Activated CD8-positive, alpha-beta memory T cell treated with anti-CD3 and anti-CD28 coated beads, Interleukin-2, amount 50 U/mL, for 4 hours (primary cell): ENCODE data around the gene GABARAP.
A peak's percentile ranks its signal among the peaks of the same experiment; 100 is the strongest.
"Not testable (repeated sequence)": the region's sequence is repeated elsewhere in the genome, so short reads cannot be mapped to it uniquely, and the experiment has no call there.

ENCODE experiments used
- DNase-seq: peaks from one replicate; pipeline ENCODE4 v3.0.0-alpha.2; 2020

GABARAP gene

DNA sequence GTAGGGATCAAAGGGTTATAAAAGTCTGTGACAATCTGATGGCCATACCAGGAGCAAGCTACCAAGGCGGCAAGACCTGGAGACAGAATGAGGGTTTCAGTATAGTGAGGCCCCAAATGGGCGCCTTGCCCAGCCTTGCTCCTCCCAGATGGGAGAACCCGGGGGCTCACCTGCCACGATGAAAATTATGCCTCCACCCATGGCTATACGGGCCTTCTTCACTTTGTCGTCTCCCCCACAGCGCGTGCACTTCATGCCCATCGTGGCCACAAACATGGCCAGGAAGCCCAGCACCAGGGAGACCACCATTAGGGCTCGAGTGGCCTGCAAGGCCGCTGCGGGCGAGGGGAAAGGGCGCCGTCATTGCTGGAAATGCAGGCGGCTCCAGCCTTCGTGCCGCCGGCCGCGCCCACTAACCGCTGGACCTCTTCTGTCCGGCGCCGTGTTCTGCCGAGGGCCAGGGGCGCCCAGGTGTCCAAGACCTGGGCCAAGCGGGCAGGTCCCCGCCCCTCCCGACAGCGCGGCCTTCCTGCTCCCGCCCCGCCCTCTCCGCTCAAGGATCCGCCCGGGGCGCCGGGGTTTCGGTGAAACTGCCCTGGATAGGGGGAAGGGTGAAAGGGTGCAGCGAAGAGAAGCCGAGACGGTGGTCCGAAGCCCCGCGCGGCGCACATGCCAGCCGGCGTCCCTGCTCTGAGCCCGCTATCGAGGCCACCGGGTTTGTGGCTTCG, 18.6 kb upstream of the GABARAP start:
- DNase-seq: peak; percentile 50

DNA sequence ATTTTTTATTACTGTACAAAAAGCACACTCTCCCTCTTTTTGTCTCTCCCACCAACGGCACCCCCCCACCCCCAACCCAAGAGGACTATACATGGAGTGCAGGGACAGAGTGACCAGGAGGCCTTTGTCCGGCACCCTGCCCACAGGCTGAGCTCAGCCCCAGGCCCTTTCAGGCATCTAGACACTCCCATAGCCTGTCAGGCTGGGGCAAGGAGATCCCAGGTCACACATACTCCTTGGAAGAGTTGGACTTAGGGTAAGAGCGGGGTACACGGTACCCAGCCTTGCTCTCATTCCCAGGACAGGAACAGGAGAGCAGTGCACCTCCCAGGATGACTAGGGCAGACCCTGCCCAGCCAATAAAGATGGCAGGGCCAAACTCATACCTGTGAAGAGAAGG, 17.9 kb upstream of the GABARAP start:
- no peak for DNase-seq

DNA sequence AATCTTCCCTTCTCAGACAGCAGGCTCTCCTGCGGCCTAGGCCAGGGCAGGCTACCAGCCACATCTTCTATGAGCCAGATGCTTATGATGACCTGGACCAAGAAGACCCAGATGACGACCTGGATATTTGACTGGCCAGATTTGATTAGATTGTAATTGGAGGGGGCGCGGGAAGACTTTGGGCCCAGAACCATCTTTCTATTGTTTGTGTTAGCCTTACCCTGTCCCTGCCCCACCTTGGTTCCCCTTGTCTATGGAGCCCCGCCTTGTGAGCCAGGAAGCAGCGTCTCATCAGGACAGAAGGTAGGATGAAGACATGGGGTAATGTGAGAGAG, 17.3 kb upstream of the GABARAP start:
- DNase-seq: no peak

DNA sequence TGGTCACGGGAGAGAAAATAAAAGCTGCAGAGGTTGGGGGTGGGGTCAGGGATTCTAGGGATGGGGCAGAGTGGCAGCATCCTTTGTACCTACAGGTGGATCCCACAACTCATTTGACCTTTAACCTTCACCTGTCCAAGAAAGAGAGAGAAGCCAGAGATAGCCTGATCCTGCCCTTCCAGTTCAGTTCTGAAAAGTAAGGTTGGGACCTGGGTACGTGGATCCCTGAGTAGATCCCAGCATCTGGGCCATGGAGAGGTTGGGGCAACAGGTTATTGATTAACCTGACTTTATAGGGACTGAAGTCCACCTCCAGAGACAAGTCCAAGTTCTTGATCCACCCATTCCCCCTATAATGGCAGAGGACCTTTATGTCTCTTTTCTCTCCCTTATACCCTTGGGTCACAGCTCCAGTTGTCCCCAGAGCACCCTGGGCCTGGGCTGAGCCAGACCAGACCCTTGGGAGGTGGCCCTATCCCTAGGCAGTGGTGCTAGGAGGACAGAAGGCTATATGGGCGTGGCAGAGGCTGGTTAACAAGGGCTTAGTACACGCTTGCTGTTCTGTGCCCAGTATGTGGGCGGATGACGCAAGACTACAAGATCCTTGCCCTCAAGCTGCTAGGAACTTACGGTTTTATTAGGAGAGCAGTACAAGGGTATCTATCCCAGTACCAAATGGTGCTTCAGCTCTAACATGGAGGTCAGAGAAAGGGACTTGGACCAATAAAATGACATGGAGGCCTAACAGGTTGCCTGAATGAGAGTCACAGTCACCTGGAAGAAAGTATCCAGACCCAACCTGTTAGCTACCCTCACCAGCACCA, 16.7 kb upstream of the GABARAP start:
- no peak for DNase-seq

DNA sequence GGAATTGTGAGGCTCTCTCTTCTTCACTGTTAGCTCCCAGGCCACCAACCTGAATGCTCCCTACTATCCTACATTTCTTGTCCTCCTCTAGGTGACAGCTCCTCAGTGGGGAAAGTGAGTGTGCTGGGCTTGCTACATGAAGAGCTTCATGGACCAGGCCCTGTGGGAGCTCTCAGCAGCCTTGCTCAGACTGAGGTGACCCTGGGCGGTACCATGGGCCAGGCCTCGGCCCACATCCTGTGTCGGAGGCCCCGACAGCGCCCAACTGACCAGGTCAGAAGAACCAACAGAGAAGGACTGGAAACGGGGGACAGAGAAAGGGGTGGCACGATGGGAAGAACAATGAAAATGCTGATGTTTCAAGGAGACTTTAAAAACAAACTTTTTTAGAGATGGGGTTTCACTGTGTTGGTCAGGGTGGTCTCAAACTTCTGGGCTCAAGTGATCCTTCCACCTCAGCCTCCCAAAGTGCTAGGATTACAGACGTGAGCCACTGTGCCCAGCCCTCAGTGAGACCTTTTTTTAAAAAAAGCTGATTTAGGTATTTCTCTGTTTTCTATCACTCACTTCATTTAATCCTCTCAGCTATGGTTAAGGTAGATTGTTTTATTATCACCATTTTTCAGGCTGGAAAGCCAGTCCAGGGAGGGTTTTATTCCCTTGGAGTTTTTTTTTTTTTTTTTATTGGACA, 14.7 kb upstream of the GABARAP start:
- no peak for DNase-seq

DNA sequence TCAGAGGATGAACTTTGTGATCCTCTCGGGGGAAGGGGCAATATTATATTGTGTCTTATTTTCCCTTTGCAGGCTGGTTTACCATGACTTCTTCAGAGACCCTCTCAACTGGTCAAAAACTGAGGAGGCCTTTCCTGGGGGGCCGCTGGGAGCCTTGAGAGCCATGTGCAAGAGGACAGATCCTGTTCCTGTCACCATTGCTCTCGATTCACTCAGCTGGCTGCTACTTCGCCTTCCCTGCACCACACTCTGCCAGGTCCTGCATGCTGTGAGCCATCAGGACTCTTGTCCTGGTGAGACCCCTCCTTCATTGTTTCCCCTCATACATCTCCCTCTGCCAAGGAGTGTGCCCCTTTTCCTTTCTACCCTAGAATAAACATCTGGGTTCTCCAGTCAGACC, 12.3 kb upstream of the GABARAP start:
- no peak for DNase-seq

DNA sequence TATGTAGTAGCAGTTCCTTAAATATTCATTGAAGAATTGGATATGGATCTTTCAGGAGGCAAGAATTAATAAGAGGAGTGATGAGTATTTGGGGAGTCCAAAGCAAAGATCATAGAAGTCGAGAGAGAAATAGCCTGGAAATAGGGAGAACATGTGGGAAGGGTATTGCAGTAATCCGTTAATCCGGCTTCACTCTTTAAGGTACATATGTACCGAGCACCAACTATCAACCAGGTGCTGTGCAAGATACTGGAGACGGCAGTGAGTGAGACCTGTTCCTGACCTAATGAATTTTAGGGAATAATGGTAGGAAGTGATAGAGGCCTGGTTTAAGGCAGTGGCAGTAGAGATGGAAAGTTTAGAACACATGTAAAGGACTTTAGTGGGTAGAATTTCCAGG, 10.8 kb upstream of the GABARAP start:
- DNase-seq: no peak

DNA sequence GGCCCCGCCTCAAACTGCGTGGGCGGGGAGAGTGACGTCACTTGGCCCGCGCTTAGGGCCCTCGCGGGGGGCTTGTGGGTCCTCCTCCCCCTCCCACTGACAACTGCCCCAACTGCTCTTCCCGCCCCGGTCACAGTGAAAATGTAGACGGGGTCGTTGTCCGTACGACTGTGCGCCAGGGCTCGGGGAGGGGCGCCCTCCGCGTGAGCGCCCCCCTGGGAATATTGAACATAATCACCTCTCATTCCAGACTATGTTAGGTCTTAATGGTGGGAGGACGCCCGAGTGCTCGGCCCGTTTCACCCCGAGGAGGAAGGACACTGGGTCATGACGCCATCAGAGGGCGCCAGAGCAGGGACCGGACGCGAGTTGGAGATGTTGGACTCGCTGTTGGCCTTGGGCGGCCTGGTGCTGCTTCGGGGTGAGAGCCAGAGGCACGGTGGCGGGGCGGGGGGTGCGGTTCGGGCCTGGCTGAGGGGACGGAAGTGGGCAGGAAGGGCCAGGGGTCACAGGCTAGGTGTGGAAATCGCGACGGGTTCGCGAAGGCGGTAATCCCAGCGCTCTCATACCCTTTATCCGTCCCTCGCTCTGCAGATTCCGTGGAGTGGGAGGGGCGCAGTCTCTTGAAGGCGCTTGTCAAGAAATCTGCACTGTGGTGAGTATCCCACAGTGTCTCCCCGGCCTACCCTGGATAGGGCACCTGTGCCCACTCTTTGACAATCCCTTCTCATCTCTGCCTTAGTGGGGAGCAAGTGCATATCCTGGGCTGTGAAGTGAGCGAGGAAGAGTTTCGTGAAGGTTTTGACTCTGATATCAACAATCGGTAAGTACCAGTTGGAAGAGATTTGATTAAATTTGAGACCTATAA, 10.2 kb upstream of the GABARAP start, which contains the start of gene ELP5:
Gene ELP5, plus strand, starts transcription at position 40 of the 868 bp plus-strand sequence. Its CDS starts 336 bp downstream, at position 376.
- peak; percentile 86 for DNase-seq

DNA sequence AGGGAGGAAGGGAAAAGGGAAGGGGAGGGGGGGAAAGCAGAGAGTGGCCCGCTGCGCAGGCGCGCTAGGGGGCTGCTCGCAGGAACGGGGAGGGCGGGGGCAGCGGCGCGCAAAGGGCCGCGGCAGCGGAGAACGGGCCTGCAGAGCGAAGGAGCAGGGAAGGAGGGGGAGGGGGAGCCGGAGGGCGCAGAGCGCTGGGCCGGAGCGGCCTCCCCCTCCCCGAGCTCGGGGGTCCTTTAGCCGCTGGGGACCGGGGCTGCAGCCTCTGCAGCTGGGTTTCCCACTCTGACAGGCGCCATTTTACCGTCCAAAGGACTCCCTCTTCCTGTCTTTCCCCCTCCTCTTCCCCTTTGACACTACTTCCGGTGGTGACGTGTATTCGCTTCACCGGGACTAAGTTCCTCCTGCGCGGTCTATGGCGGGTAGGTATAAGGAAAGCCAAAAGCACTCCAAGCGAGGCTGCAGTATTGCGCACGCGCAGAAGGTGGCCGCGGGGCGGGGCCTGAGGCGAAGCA, 9.5 kb upstream of the GABARAP start, which contains the start of gene CTDNEP1:
Gene CTDNEP1, minus strand, starts transcription at position 74 of the 515 bp plus-strand sequence. CDS start 438 bp downstream, outside the sequence.
- DNase-seq: peak; percentile 98

DNA sequence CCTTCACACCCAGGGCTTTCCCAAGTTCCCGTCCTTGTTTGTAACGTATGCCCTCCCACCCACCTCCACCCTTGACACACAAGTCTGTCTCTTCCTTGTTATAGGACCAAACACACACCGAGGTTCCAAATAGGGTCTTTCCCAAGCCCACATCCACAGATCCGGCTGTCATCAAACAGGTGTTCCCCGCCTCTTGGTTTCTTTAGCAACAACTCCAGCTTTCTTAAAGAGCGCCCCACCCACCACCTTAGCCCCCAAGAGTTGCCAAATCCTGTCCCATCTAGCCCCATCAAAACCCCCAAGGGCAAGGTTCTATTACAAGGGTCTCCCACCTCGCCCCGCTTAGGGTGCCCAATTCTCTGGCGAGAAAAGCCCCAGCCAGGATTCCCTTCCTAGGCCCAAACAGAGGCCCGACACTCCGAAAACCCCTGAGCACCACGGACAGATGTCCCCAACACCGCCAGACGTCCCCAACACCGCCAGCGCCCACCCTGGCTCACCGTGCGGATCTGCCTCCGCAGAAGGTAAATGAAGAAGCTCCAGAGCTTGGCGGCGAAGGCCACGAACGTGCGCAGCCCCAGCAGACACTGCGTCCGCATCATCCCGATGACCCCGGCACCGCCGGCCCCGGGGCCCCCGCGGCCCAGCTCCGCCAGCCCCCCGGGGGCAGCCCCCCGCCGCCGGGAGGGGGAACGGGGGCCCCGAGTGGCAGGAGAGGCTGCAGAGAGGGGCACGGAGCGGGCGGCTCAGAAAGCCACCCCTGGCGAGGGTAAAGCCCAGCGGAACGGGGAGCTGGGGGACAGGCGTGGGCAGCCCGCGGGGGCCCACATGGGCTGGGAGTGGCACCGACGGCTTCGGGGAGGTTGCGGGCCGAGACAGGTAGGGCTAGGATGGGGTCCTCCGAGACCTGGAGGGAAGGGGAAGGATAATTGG, 8.7 kb upstream of the GABARAP start:
- peak; percentile 35 for DNase-seq

DNA sequence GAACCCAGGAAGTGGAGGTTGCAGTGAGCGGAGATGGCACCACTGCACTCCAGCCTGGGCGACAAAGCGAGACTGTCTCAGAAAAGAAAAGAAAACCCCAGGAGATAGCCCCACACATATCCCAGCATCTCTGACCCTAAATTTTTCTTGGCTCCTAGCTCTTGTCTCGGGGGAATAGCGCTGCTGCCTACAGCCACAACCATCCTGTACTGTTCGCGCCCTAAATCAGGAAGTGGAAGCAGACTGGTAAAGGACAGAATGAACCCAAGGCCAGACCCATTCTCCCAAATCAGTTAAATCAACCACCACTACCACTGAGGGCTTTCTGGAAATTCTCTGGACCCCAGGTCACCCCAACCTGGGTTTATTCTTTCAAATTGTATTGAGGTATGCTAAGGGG, 7.6 kb upstream of the GABARAP start:
- no peak for DNase-seq

DNA sequence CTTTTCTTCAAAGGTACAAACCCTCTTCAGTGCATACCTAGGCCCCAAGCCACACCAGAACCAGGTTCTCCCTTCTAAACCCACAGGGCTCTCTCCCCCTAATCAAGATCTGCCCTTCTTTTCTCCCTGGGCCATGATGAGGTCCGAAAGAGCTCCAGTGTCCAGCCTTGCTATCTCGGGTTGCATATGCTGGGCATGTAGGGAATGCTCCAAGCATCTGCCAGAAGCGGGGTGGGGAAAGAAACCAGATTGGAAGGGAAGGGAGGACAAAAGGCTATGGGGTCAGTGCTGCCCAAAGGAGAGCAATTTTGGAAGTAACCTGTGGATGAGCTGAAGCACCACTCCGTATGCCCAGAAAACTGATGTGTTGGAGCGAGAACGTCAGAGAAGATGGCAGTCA, 7.0 kb upstream of the GABARAP start:
- no peak for DNase-seq

DNA sequence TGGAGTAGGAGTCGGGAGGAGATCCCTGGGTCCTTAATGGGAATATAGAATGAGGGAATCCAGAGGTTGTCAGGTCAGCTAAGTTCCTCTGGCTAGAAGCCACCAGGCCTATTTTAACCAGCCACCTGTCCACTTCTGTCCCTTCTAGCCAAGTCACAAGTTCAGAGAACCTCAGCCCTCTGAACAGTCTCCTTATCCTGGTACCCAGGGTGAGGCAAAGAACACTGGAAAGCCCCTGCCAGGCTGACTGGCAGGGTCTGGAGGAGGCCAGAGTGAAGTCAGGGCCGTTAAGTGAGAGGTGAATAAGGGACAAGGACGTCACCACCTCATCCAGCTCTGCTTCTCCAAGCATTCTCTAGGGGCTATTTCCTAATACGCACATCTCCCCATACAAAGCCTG, 6.5 kb upstream of the GABARAP start:
- DNase-seq: no peak

DNA sequence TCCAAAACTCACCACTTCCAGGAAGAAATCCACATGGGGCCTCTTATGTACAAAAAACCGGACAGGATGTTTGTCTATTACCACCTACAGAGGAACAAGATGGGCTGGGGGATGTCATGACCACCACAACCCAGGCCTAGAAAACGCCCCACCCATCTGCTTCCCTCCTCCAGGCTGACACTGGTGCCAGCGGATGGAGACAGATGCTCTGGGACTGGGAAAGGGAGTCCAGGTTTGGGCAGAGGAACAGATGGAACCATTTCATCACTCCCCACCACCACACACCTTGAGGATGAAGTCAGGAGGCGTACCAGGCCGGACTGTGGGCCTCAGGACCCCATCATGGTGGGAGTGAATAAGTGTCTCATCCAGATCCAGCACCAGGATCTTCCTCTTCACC, 4.5 kb upstream of the GABARAP start:
- no peak for DNase-seq

DNA sequence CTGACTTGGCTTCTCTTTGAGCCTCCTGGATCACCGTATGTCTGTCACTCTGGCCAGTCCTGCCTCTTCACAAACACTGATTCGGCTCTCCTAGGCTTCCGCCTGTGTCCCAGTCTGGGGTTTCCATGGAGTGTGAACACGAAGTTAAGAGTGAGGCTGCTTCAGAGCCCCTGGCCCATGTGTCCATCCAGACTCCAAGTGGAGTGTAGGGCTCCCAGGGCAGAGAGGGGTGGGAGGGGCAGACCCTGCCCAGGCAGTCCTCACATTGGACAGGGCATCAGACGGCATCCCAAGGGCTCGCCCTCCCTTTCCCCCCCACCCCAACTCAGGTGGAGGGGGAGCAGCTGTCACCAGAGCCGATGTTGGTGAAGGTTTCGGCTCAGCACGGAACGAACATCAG, 1.6 kb upstream of the GABARAP start:
- not testable (repeated sequence) for DNase-seq

DNA sequence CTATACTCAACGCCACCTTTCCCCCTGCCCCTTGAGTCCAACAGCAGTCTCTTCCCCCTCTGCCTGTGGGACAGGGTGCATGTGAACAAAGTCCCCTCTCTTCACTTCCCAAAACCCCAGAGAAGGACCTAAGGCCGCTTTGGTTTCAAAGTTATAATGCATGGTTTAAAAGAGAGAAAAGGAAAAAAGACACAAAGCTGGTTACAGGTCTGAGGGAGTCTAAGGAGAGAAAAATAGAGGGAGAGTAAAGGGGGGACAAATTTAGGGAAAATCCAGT, 1.1 kb upstream of the GABARAP start:
- DNase-seq: no peak

DNA sequence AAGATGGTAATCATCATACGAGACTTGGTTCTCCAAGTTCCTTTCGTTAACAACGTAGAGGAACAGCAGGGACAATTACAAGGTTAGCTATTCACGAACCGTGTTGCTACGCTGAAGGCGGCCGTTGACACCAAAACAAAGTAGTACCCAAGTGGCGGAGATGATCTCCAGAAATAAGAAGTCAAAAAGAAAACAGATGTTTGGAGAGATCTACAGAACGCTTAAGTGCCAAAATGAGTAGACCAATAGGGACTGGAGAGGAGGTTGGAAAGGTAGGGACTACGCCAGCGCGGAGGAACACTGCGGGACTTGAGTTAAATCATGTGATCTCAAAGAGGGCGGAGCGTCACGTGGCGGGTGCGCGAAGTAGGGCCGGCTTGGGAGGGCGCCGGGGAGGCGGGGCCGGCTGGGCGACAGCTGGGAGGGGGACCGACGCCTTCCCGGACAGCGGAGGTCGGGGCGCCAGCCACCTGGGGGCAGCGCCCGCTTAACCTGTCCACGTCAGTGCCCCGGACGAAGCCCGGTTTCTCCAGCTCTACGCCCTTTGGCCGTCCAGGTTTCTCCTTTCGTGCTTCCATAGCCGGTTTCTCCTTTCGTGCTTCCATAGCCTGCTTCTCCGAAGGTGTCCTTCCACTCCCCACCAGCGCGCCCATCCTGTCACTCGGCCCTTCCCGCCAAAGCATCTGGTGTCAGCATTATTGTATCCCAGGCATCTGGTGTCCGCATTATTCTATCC, 636 bp upstream of the GABARAP start:
- peak; percentile 91 for DNase-seq

DNA sequence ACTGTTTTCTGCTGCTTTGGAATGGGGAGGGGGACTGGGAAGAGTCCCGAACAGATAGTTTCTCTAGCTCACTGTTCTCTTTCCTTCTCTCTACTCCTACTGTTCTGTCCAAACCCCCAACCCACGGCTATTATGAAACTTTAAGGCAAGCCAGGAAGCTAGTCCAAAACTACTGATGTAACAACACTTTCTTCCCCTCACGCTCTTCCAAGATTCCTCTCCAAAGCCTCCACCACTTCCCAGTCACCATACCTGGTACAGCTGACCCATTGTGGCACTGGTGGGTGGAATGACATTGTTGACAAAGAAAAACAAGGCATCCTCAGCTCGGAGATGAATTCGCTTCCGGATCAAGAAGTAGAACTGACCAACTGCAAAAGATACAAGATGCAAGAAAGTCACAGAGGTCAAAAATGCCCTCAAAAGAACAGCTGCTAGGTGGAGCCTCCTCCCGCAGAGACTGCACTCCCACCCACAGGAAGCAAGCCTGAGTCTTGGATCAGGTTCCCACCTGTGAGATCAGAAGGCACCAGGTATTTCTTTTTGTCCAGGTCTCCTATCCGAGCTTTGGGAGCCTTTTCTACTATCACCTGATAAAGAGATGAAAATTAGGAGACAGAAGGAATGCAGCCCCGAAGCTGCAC, 1.0 kb downstream of the GABARAP start:
- DNase-seq: no peak

DNA sequence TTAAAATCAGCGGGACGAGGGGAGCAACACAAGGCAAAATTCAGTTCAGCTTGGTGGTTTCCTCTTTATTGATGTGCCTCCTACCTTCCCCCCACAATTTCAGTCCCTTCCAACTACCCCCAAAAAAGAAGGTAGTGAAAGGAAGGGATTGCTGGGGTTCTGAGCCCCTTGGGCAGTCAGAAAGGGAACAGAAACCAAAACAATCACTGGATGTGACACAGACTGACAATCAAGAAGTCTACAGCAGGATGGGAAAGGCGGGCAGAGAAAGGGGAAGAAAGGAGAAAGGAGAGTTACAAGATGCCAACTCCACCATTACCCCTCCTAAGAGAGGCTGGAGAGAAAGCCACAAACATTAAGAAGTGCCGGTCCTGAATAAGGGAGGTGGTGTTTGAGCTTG, 1.9 kb downstream of the GABARAP start:
- no peak for DNase-seq
